HepG2 (cell line): ENCODE results near the gene PCNA. TPM values are rescaled to one million over a fixed set of nuclear protein-coding genes. Genes with fewer than 3 reads are reported as not detected.

Source experiments
- CCAR2 ChIP-seq: fragments of 200-400 bp; formaldehyde crosslinking; optimal IDR thresholded peaks from 2 replicates; pipeline ENCODE3; 2018; ENCODE audit warnings: low read depth, mild to moderate bottlenecking, low read length, moderate library complexity
- CHCHD3 ChIP-seq: sonication (generic); formaldehyde crosslinking; IDR thresholded peaks from 2 replicates; pipeline ENCODE4 v1.8.0; 2022; ENCODE audit warnings: mild to moderate bottlenecking, missing genetic modification reagents, moderate library complexity
- CHD2 ChIP-seq: IDR thresholded peaks from 2 replicates; pipeline ENCODE4 v1.6.1; 2011; ENCODE audit warnings: low read depth, low read length, improper control_type of control experiment
- GFI1 ChIP-seq: sonication (generic); formaldehyde crosslinking; IDR thresholded peaks from 2 replicates; pipeline ENCODE4 v1.5.0; 2020; ENCODE audit warnings: missing genetic modification reagents, mild to moderate bottlenecking, borderline replicate concordance
- HNRNPLL ChIP-seq: fragments of 200-400 bp; formaldehyde crosslinking; IDR thresholded peaks from 2 replicates; pipeline ENCODE4 v1.6.1; 2017; ENCODE audit warnings: mild to moderate bottlenecking, low read depth, low read length; ENCODE audit not compliant: poor library complexity, severe bottlenecking
- KMT2B ChIP-seq: IDR thresholded peaks from 2 replicates; pipeline ENCODE4 v1.6.1; 2016; ENCODE audit warnings: missing genetic modification reagents, missing compliant biosample characterization
- NFE2 ChIP-seq: sonication (generic); formaldehyde crosslinking; IDR thresholded peaks from 2 replicates; pipeline ENCODE4 v1.4.0; 2020; ENCODE audit warnings: missing genetic modification reagents
- RBFOX2 ChIP-seq: fragments of 200-400 bp; formaldehyde crosslinking; IDR thresholded peaks from 2 replicates; pipeline ENCODE4 v1.6.1; 2017; ENCODE audit warnings: low read depth, mild to moderate bottlenecking, low read length
- RBM39 ChIP-seq: fragments of 200-400 bp; formaldehyde crosslinking; IDR thresholded peaks from one replicate; pipeline ENCODE4 v1.6.1; 2018; ENCODE audit warnings: antibody characterized with exemption, mild to moderate bottlenecking, low read depth, low read length; ENCODE audit not compliant: poor library complexity, severe bottlenecking
- RCOR2 ChIP-seq: IDR thresholded peaks from 2 replicates; pipeline ENCODE4 v1.6.1; 2016; ENCODE audit warnings: missing biosample characterization, missing genetic modification reagents
- SALL2 ChIP-seq: sonication (generic); formaldehyde crosslinking; IDR thresholded peaks from 2 replicates; pipeline ENCODE4 v1.8.1; 2023; ENCODE audit warnings: mild to moderate bottlenecking, missing genetic modification reagents, inconsistent platforms
- ZBTB21 ChIP-seq: sonication (generic); formaldehyde crosslinking; IDR thresholded peaks from 2 replicates; pipeline ENCODE4 v1.4.0; 2020; ENCODE audit warnings: missing genetic modification reagents
- ZBTB3 ChIP-seq: sonication (generic); formaldehyde crosslinking; IDR thresholded peaks from 2 replicates; pipeline ENCODE4 v1.4.0; 2020; ENCODE audit warnings: low read depth, mild to moderate bottlenecking, moderate library complexity, missing genetic modification reagents, borderline replicate concordance
- ZNF205 ChIP-seq: IDR thresholded peaks from 2 replicates; pipeline ENCODE4 v1.6.1; 2018; ENCODE audit warnings: missing biosample characterization, missing genetic modification reagents
- ZNF333 ChIP-seq: sonication (generic); formaldehyde crosslinking; IDR thresholded peaks from 2 replicates; pipeline ENCODE4 v1.4.0; 2020; ENCODE audit warnings: mild to moderate bottlenecking, missing genetic modification reagents, borderline replicate concordance
- ZNF335 ChIP-seq: sonication (generic); formaldehyde crosslinking; IDR thresholded peaks from 2 replicates; pipeline ENCODE4 v1.4.0; 2020; ENCODE audit warnings: missing genetic modification reagents
- polyA plus RNA-seq, 8 experiments: library from polyadenylated mRNA; depleted of rRNA in 3 of 8; stranded (reverse) in 7 of 8; unstranded in 1 of 8; fragments of >200 nt; fragmentation: Illumina TruSeq in 4 of 8; extraction: Trizol in 4 of 8; gene quantifications; 2 replicates each; pipeline versions ENCODE4 v1.2.1 to v1.2.3, GENCODE V29; 2011 to 2016; ENCODE audit warnings: low read depth in 4 of 8, missing spikeins in 1 of 8, mixed read lengths in 1 of 8; ENCODE audit not compliant: insufficient read depth in 1 of 8
- total RNA-seq, 5 experiments: library from RNA; depleted of rRNA; stranded (reverse); fragments of >200 nt; fragmentation: Illumina TruSeq; extraction: Trizol; gene quantifications; 2 replicates each; pipeline ENCODE4 v1.2.3, GENCODE V29; 2016; ENCODE audit warnings: low read depth in 1 of 5
- TF ChIP-seq, protein P1 (sequence below): sonication (generic); formaldehyde crosslinking; IDR thresholded peaks from 2 replicates; pipeline ENCODE4 v1.4.0; 2020; ENCODE audit warnings: low read depth, mild to moderate bottlenecking, missing genetic modification reagents
- TF ChIP-seq, protein P2 (sequence below): sonication (generic); formaldehyde crosslinking; IDR thresholded peaks from 2 replicates; pipeline ENCODE4 v1.5.0; 2020; ENCODE audit warnings: mild to moderate bottlenecking, missing genetic modification reagents
- TF ChIP-seq, protein P3 (sequence below): sonication (generic); formaldehyde crosslinking; IDR thresholded peaks from 2 replicates; pipeline ENCODE4 v1.8.1; 2022; ENCODE audit warnings: low read depth, mild to moderate bottlenecking, missing genetic modification reagents

PCNA gene
- total and polyA plus RNA-seq, 2 of the 13 experiments (the other 11 are each of a cell fraction or from before 2014, with no cell fraction given): 229 to 655 TPM

DNA sequence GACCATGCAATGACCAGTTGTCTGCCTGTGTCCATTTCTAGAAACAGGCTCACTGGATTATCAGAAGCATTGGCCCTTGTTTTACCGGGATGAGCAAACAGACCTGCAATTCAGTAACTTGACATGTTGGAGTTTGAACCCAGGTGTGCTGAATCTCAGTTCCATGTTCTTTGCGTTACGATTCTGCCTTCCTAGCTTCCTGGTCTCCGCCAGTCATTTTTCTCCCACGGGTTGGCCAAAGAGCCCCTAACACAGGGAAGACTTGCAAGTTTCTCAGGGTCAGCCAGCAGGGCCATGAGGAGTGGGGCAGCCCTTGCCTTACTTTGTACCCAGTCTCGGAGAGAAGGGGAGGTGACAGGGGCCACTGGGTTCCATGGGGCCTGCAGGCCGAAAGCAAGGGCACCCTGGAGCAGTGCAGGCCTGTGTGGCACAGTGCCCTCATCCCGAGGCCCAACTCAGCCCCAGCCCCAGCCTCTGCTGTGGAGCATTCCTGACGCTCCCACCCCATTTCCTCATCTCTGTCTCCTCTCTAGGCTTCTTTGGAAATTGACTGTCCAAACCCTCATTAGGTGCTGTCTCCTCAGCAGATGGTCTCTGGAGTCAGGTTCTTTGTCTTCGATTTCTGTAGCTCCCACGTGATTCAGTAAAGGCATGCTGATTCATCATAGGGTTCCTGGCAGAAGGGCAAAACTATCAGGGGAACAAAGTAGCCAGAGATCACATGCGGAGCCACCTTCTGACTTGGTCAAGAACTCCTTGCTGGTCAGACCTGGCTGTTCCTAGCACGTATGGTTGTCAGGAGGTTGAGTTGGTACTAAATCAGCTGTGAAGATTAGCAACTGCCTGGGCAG lies 30.7 kb upstream of the PCNA start (continued):
- TF ChIP-seq ZNF333 (CRISPR knock-in tag): peak; percentile 95
- TF ChIP-seq RCOR2: peak; percentile 82; the same call in 1 of the 2 replicates
- peak; percentile 58; the same call in 1 of the 2 replicates for TF ChIP-seq RBFOX2
- peak; percentile 45; the same call in 1 of the 2 replicates for TF ChIP-seq KMT2B (CRISPR knock-in tag)
- TF ChIP-seq GFI1: peak; percentile 92
- TF ChIP-seq SALL2 (CRISPR knock-in tag): peak; percentile 73; the same call in 1 of the 2 replicates
- TF ChIP-seq, protein P1, sequence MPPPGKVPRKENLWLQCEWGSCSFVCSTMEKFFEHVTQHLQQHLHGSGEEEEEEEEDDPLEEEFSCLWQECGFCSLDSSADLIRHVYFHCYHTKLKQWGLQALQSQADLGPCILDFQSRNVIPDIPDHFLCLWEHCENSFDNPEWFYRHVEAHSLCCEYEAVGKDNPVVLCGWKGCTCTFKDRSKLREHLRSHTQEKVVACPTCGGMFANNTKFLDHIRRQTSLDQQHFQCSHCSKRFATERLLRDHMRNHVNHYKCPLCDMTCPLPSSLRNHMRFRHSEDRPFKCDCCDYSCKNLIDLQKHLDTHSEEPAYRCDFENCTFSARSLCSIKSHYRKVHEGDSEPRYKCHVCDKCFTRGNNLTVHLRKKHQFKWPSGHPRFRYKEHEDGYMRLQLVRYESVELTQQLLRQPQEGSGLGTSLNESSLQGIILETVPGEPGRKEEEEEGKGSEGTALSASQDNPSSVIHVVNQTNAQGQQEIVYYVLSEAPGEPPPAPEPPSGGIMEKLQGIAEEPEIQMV: no peak
- TF ChIP-seq HNRNPLL: peak; percentile 48
- no peak for TF ChIP-seq CHCHD3
- TF ChIP-seq, protein P2, sequence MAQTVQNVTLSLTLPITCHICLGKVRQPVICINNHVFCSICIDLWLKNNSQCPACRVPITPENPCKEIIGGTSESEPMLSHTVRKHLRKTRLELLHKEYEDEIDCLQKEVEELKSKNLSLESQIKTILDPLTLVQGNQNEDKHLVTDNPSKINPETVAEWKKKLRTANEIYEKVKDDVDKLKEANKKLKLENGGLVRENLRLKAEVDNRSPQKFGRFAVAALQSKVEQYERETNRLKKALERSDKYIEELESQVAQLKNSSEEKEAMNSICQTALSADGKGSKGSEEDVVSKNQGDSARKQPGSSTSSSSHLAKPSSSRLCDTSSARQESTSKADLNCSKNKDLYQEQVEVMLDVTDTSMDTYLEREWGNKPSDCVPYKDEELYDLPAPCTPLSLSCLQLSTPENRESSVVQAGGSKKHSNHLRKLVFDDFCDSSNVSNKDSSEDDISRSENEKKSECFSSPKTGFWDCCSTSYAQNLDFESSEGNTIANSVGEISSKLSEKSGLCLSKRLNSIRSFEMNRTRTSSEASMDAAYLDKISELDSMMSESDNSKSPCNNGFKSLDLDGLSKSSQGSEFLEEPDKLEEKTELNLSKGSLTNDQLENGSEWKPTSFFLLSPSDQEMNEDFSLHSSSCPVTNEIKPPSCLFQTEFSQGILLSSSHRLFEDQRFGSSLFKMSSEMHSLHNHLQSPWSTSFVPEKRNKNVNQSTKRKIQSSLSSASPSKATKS (CRISPR knock-in tag): no peak
- TF ChIP-seq, protein P3, sequence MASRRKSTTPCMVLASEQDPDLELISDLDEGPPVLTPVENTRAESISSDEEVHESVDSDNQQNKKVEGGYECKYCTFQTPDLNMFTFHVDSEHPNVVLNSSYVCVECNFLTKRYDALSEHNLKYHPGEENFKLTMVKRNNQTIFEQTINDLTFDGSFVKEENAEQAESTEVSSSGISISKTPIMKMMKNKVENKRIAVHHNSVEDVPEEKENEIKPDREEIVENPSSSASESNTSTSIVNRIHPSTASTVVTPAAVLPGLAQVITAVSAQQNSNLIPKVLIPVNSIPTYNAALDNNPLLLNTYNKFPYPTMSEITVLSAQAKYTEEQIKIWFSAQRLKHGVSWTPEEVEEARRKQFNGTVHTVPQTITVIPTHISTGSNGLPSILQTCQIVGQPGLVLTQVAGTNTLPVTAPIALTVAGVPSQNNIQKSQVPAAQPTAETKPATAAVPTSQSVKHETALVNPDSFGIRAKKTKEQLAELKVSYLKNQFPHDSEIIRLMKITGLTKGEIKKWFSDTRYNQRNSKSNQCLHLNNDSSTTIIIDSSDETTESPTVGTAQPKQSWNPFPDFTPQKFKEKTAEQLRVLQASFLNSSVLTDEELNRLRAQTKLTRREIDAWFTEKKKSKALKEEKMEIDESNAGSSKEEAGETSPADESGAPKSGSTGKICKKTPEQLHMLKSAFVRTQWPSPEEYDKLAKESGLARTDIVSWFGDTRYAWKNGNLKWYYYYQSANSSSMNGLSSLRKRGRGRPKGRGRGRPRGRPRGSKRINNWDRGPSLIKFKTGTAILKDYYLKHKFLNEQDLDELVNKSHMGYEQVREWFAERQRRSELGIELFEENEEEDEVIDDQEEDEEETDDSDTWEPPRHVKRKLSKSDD (CRISPR knock-in tag): peak; percentile 28; the same call in 1 of the 2 replicates
- no peak for TF ChIP-seq CHD2
- TF ChIP-seq ZBTB21: peak; percentile 49; the same call in 1 of the 2 replicates
- TF ChIP-seq CCAR2: no peak
- 0 out of 2 replicates have a peak, but pooled peaks have one; percentile 43 for TF ChIP-seq NFE2 (CRISPR knock-in tag)
- no peak for TF ChIP-seq ZBTB3 (CRISPR knock-in tag)
- peak; percentile 68 for TF ChIP-seq RBM39
- peak; percentile 56; the same call in 1 of the 2 replicates for TF ChIP-seq ZNF205 (CRISPR knock-in tag)
- TF ChIP-seq ZNF335: peak; percentile 56; the same call in 1 of the 2 replicates
